Left lung (tissue), 10 donors: ENCODE measurements around the gene C3orf20. TPM values are rescaled to one million over a fixed set of nuclear protein-coding genes. Genes with fewer than 3 reads are reported as not detected.

Experiments
- ATAC-seq: fragments of 200-7000 bp; cut with Tn5 transposase; one replicate; pipeline ENCODE4 v1.9.1; 2020; ENCODE audit warnings: moderate library complexity
- DNase-seq, 4 donors: peaks; one replicate each; pipeline ENCODE4 v3.0.0-alpha.2; 2013 to 2020
- H3K27ac ChIP-seq, 2 donors: fragments of 200-600 bp; sonication (generic) in 1 of 2; one replicate each; pipeline versions ENCODE4 v1.5.0 to v1.8.0; 2020 to 2021
- H3K27me3 ChIP-seq, 2 donors: fragments of 200-600 bp; sonication (generic) in 1 of 2; one replicate each; pipeline versions ENCODE4 v1.5.0 to v1.8.0; 2020 to 2021
- H3K36me3 ChIP-seq, 2 donors: fragments of 200-600 bp; sonication (generic) in 1 of 2; one replicate each; pipeline versions ENCODE4 v1.5.0 to v1.8.0; 2020 to 2021
- H3K4me1 ChIP-seq, 2 donors: fragments of 200-600 bp; one replicate each; pipeline ENCODE4 v1.8.0; 2021
- H3K4me3 ChIP-seq, 2 donors: fragments of 200-600 bp; sonication (generic) in 1 of 2; one replicate each; pipeline versions ENCODE4 v1.5.0 to v1.8.0; 2020 to 2021; ENCODE audit warnings: mild to moderate bottlenecking in 1 of 2
- H3K9me3 ChIP-seq, 2 donors: fragments of 200-600 bp; sonication (generic) in 1 of 2; one replicate each; pipeline versions ENCODE4 v1.5.0 to v1.8.0; 2020 to 2021
- CTCF ChIP-seq, 2 donors: fragments of 200-600 bp; sonication (generic) in 1 of 2; IDR thresholded peaks; one replicate each; pipeline versions ENCODE4 v1.5.0 to v1.8.0; 2021; ENCODE audit warnings: antibody characterized with exemption in 2 of 2
- intact Hi-C, 2 donors: fragments of 100-400 bp; cut with DNase I; formaldehyde crosslinking; loops; one replicate each; pipeline versions ENCODE4 v1.11.2 to v1.14.2; 2022
- polyA plus RNA-seq, 6 donors: library from polyadenylated mRNA; unstranded; fragments of 120-200 nt; gene quantifications; one replicate each; pipeline ENCODE4 v1.2.1, GENCODE V29; 2013; ENCODE audit not compliant: insufficient read length in 6 of 6
- total RNA-seq, 2 donors: library from RNA; stranded (reverse); fragmentation: NEBNext Ultra II Directional; extraction: Animal tissue kit (Norgen Biotek cat#: 25700); gene quantifications; one replicate each; pipeline ENCODE4 v1.2.1, GENCODE V29; 2021
- donor health status: DM: no; HTN: yes; CAD: no.
- donor health status: DM: no; HTN: no; CAD: no.

Gene C3orf20
- total and polyA plus RNA-seq, 8 donors, result 0.06 to 0.31 (median 0.17) TPM; not detected in 1

GRCh38 chr3:14771593-14772497 is 96.9 kb downstream of the C3orf20 start:
- ATAC-seq, result no peak

GRCh38 chr3:14772533-14773138 is 97.7 kb downstream of the C3orf20 start:
- intact Hi-C loops, result loop anchor here in 1 of 2 donors (10.0 kb wide), 1 partner anchor 98 kb away; the partner anchor contains the start of gene C3orf20

More at GRCh38 chr3:14771593-14772497, 96.9 kb downstream of the C3orf20 start:
- Histone ChIP-seq H3K9me3 (no peaks in the 10 kb centered on the region), H3K4me3 (no peak overlapping the region), H3K36me3 (no peaks in the 10 kb centered on the region), H3K4me1 (no peaks in the 10 kb centered on the region), H3K27me3 (no peaks in the 10 kb centered on the region), H3K27ac (no peak overlapping the region)
- DNase-seq, result no peak
- no peak for TF ChIP-seq CTCF (IDR thresholded peaks at IDR 0.05)
- intact Hi-C loops, result loop anchor here in 1 of 2 donors (10.0 kb wide), 1 partner anchor 97 kb away; the partner anchor contains the start of gene C3orf20

GRCh38 chr3:14773281-14773680 is 98.3 kb downstream of the C3orf20 start:
- DNase-seq (no peak), ATAC-seq (no peak)
- no peak overlapping the region for H3K27ac ChIP-seq
- no peaks in the 10 kb centered on the region for H3K9me3 ChIP-seq
- H3K36me3 ChIP-seq, result no peaks in the 10 kb centered on the region
- no peak overlapping the region for H3K4me3 ChIP-seq
- no peak for TF ChIP-seq CTCF (IDR thresholded peaks at IDR 0.05)
- intact Hi-C loops, result loop anchor here in 1 of 2 donors (10.0 kb wide), 1 partner anchor 98 kb away; the partner anchor contains the start of gene C3orf20
- no peaks in the 10 kb centered on the region for H3K27me3 ChIP-seq
- no peaks in the 10 kb centered on the region for H3K4me1 ChIP-seq

More at GRCh38 chr3:14772533-14773138, 97.7 kb downstream of the C3orf20 start:
- no peak for TF ChIP-seq CTCF (IDR thresholded peaks at IDR 0.05)
- ATAC-seq (no peak), DNase-seq (no peak)
- Histone ChIP-seq H3K9me3 (no peaks in the 10 kb centered on the region), H3K4me1 (no peaks in the 10 kb centered on the region), H3K36me3 (no peaks in the 10 kb centered on the region), H3K27ac (no peak overlapping the region), H3K27me3 (no peaks in the 10 kb centered on the region), H3K4me3 (no peak overlapping the region)

GRCh38 chr3:14773691-14774128 is 98.8 kb downstream of the C3orf20 start:
- no peak for TF ChIP-seq CTCF (IDR thresholded peaks at IDR 0.05)
- DNase-seq (no peak), ATAC-seq (no peak)
- no peaks in the 10 kb centered on the region for H3K4me1 ChIP-seq
- H3K36me3 ChIP-seq, result no peaks in the 10 kb centered on the region
- intact Hi-C loops, result loop anchor here in 1 of 2 donors (10.0 kb wide), 1 partner anchor 99 kb away; the partner anchor contains the start of gene C3orf20
- peaks cover 0 to 2% of the 10 kb centered on the region in 2 donors for H3K9me3 ChIP-seq
- H3K4me3 ChIP-seq, result no peak overlapping the region
- H3K27ac ChIP-seq, result no peak overlapping the region
- no peaks in the 10 kb centered on the region for H3K27me3 ChIP-seq

GRCh38 chr3:14774431-14774830 is 99.5 kb downstream of the C3orf20 start:
- DNase-seq (no peak), ATAC-seq (no peak)
- Histone ChIP-seq H3K4me1 (no peaks in the 10 kb centered on the region), H3K4me3 (no peak overlapping the region), H3K27me3 (no peaks in the 10 kb centered on the region), H3K36me3 (no peaks in the 10 kb centered on the region), H3K27ac (no peak overlapping the region), H3K9me3 (peaks cover 0 to 9% of the 10 kb centered on the region in 2 donors)
- intact Hi-C loops, result loop anchor here in 1 of 2 donors (10.0 kb wide), 1 partner anchor 100 kb away; the partner anchor contains the start of gene C3orf20
- no peak for TF ChIP-seq CTCF (IDR thresholded peaks at IDR 0.05)
